HepG2 (cell line): ENCODE measurements around the gene NUDT8. TPM values are rescaled to one million over a fixed set of nuclear protein-coding genes. Genes with fewer than 3 reads are reported as not detected.
A peak's percentile ranks its signal among the peaks of the same experiment; 100 is the strongest.

Experiments used
- ATAD3A ChIP-seq: sonication (generic); formaldehyde crosslinking; IDR thresholded peaks from 2 replicates; pipeline ENCODE4 v1.4.0; 2020; ENCODE audit warnings: missing genetic modification reagents
- DRAP1 ChIP-seq: IDR thresholded peaks from 2 replicates; pipeline ENCODE4 v1.6.1; 2016; ENCODE audit warnings: missing genetic modification reagents, missing compliant biosample characterization
- FOXO1 ChIP-seq: sonication (generic); formaldehyde crosslinking; IDR thresholded peaks from 2 replicates; pipeline ENCODE4 v1.4.0; 2020; ENCODE audit warnings: missing genetic modification reagents
- KDM6A ChIP-seq: IDR thresholded peaks from 2 replicates; pipeline ENCODE4 v1.6.1; 2016; ENCODE audit warnings: low read depth
- SOX5 ChIP-seq: IDR thresholded peaks from 2 replicates; pipeline ENCODE4 v1.6.1; 2016; ENCODE audit warnings: borderline replicate concordance
- YEATS4 ChIP-seq: sonication (generic); formaldehyde crosslinking; IDR thresholded peaks from 2 replicates; pipeline ENCODE4 v1.4.0; 2020; ENCODE audit warnings: missing genetic modification reagents, borderline replicate concordance
- ZBTB33 ChIP-seq: sonication (generic); formaldehyde crosslinking; IDR thresholded peaks from 2 replicates; pipeline ENCODE4 v1.4.0; 2020; ENCODE audit warnings: missing genetic modification reagents
- ZBTB43 ChIP-seq: sonication (generic); formaldehyde crosslinking; conservative IDR thresholded peaks from 2 replicates; pipeline ENCODE4 v1.4.0; 2020; ENCODE audit warnings: missing genetic modification reagents
- ZBTB7A ChIP-seq: sonication (generic); formaldehyde crosslinking; IDR thresholded peaks from 2 replicates; pipeline ENCODE4 v1.8.0; 2022; ENCODE audit warnings: mild to moderate bottlenecking, missing genetic modification reagents
- ZFP1 ChIP-seq: IDR thresholded peaks from 2 replicates; pipeline ENCODE4 v1.6.1; 2016
- ZNF20 ChIP-seq: sonication (generic); formaldehyde crosslinking; IDR thresholded peaks from 2 replicates; pipeline ENCODE4 v1.4.0; 2020; ENCODE audit warnings: mild to moderate bottlenecking, moderate library complexity, missing genetic modification reagents
- ZNF235 ChIP-seq: sonication (generic); formaldehyde crosslinking; IDR thresholded peaks from 2 replicates; pipeline ENCODE4 v1.8.1; 2023; ENCODE audit warnings: mild to moderate bottlenecking, missing genetic modification reagents, borderline replicate concordance
- ZNF281 ChIP-seq: sonication (generic); formaldehyde crosslinking; IDR thresholded peaks from 2 replicates; pipeline ENCODE4 v1.4.0; 2020; ENCODE audit warnings: missing genetic modification reagents, borderline replicate concordance
- ZNF343 ChIP-seq: sonication (generic); formaldehyde crosslinking; IDR thresholded peaks from 2 replicates; pipeline ENCODE4 v1.4.0; 2020; ENCODE audit warnings: mild to moderate bottlenecking, missing genetic modification reagents
- ZNF570 ChIP-seq: sonication (generic); formaldehyde crosslinking; IDR thresholded peaks from 2 replicates; pipeline ENCODE4 v1.4.0; 2020; ENCODE audit warnings: mild to moderate bottlenecking, missing genetic modification reagents, borderline replicate concordance
- ZNF616 ChIP-seq: sonication (generic); formaldehyde crosslinking; IDR thresholded peaks from 2 replicates; pipeline ENCODE4 v1.5.0; 2020; ENCODE audit warnings: low read depth, mild to moderate bottlenecking, missing genetic modification reagents
- ZNF7 ChIP-seq: IDR thresholded peaks from 2 replicates; pipeline ENCODE4 v1.6.1; 2016; ENCODE audit warnings: missing biosample characterization, missing genetic modification reagents
- ZNF816 ChIP-seq: sonication (generic); formaldehyde crosslinking; IDR thresholded peaks from 2 replicates; pipeline ENCODE4 v1.8.0; 2022; ENCODE audit warnings: missing genetic modification reagents, mild to moderate bottlenecking, borderline replicate concordance
- polyA plus RNA-seq, 8 experiments: library from polyadenylated mRNA; depleted of rRNA in 3 of 8; stranded (reverse) in 7 of 8; unstranded in 1 of 8; fragments of >200 nt; fragmentation: Illumina TruSeq in 4 of 8; extraction: Trizol in 4 of 8; gene quantifications; 2 replicates each; pipeline versions ENCODE4 v1.2.1 to v1.2.3, GENCODE V29; 2011 to 2016; ENCODE audit warnings: low read depth in 4 of 8, missing spikeins in 1 of 8, mixed read lengths in 1 of 8; ENCODE audit not compliant: insufficient read depth in 1 of 8
- total RNA-seq, 5 experiments: library from RNA; depleted of rRNA; stranded (reverse); fragments of >200 nt; fragmentation: Illumina TruSeq; extraction: Trizol; gene quantifications; 2 replicates each; pipeline ENCODE4 v1.2.3, GENCODE V29; 2016; ENCODE audit warnings: low read depth in 1 of 5

The NUDT8 gene
- total and polyA plus RNA-seq, 2 of the 13 experiments (the other 11 are each of a cell fraction or from before 2014, with no cell fraction given): 6.7 to 25.8 TPM

GRCh38 chr11:67629386-67630227 is at the start of gene NUDT8 (continued):
- TF ChIP-seq ZNF281 (CRISPR knock-in tag) (no peak), SOX5 (CRISPR knock-in tag) (0 out of 2 replicates have a peak, but pooled peaks have one; percentile 31), ZNF235 (CRISPR knock-in tag) (no peak), ZNF570 (CRISPR knock-in tag) (peak; percentile 43; the same call in 1 of the 2 replicates), ZNF343 (CRISPR knock-in tag) (peak; percentile 72; the same call in 1 of the 2 replicates), ZNF816 (CRISPR knock-in tag) (peak; percentile 71), ZNF7 (no peak), DRAP1 (CRISPR knock-in tag) (peak; percentile 35; the same call in 1 of the 2 replicates), ATAD3A (no peak), FOXO1 (CRISPR knock-in tag) (peak; percentile 41; the same call in 1 of the 2 replicates), ZBTB43 (no peak; the same call in 1 of the 2 replicates), YEATS4 (peak; percentile 65; the same call in 1 of the 2 replicates), ZBTB33 (CRISPR knock-in tag) (peak; percentile 61; the same call in 1 of the 2 replicates), ZNF616 (CRISPR knock-in tag) (no peak; the same call in 1 of the 2 replicates), ZBTB7A (CRISPR knock-in tag) (peak; percentile 49), ZNF20 (peak; percentile 55; the same call in 1 of the 2 replicates), ZFP1 (0 out of 2 replicates have a peak, but pooled peaks have one; percentile 37), KDM6A (CRISPR knock-in tag) (no peak)
